Gastroesophageal sphincter (tissue), 4 donors: ENCODE data around the gene FAM13A. TPM values are rescaled to one million over a fixed set of nuclear protein-coding genes. Genes with fewer than 3 reads are reported as not detected.

ENCODE experiments used
- ATAC-seq: fragments of 150-250 bp; one replicate; pipeline ENCODE4 v1.9.1; 2016; ENCODE audit warnings: mild to moderate bottlenecking, moderate library complexity
- H3K27ac ChIP-seq, 4 donors: fragments of 200-600 bp; sonication (generic) in 3 of 4; 1 replicate in 3 of 4; 2 replicates in 1 of 4; pipeline ENCODE4 v1.5.1; 2016 to 2019
- H3K27me3 ChIP-seq: fragments of 200-600 bp; sonication (generic); one replicate; pipeline ENCODE4 v1.5.1; 2019
- H3K36me3 ChIP-seq, 2 donors: fragments of 200-600 bp; sonication (generic); one replicate each; pipeline ENCODE4 v1.5.1; 2019; ENCODE audit warnings: control low read depth in 1 of 2
- H3K4me1 ChIP-seq, 3 donors: fragments of 200-600 bp; sonication (generic); 1 replicate in 2 of 3; 2 replicates in 1 of 3; pipeline ENCODE4 v1.5.1; 2016 to 2019; ENCODE audit warnings: control low read depth in 2 of 3
- H3K4me3 ChIP-seq, 2 donors: fragments of 200-600 bp; sonication (generic); one replicate each; pipeline ENCODE4 v1.5.1; 2019; ENCODE audit warnings: mild to moderate bottlenecking in 1 of 2, moderate library complexity in 1 of 2
- H3K9me3 ChIP-seq, 3 donors: fragments of 200-600 bp; sonication (generic); one replicate each; pipeline ENCODE4 v1.5.1; 2017 to 2019; ENCODE audit warnings: control low read depth in 2 of 3
- CTCF ChIP-seq, 4 experiments: fragments of 200-600 bp in 2 of 4; fragments of 450-650 bp in 2 of 4; sonication (generic) in 1 of 4; IDR thresholded peaks; one replicate each; pipeline ENCODE4 v1.5.1; 2017 to 2019; ENCODE audit warnings: antibody characterized with exemption in 4 of 4, mild to moderate bottlenecking in 2 of 4, moderate library complexity in 2 of 4
- EP300 ChIP-seq: sonication (generic); formaldehyde crosslinking; IDR thresholded peaks from one replicate; pipeline ENCODE4 v1.6.1; 2017; ENCODE audit warnings: antibody characterized with exemption, mild to moderate bottlenecking
- POLR2A ChIP-seq, 2 donors: fragments of 450-650 bp; IDR thresholded peaks; one replicate each; pipeline ENCODE4 v1.6.1; 2017; ENCODE audit warnings: antibody characterized with exemption in 2 of 2, mild to moderate bottlenecking in 2 of 2, moderate library complexity in 1 of 2
- POLR2AphosphoS5 ChIP-seq: sonication (generic); formaldehyde crosslinking; IDR thresholded peaks from one replicate; pipeline ENCODE4 v1.6.1; 2017; ENCODE audit warnings: antibody characterized with exemption
- WGBS, 2 donors: methylation state at CpG; one replicate each; pipeline ENCODE4 v1.1.5; 2018; ENCODE audit warnings: low coverage in 1 of 2; 5-methylcytosine and 5-hydroxymethylcytosine counted together
- total RNA-seq, 4 donors: library from RNA; depleted of rRNA; stranded (reverse); fragments of >200 nt; gene quantifications; one replicate each; pipeline ENCODE4 v1.1.0, GENCODE V29; 2016

Gene FAM13A
- total RNA-seq, 4 donors from 2014 or later = 22.8 to 46.9 (median 35.2) TPM

- no peak for ATAC-seq
- peaks cover 0 to 12% of the 10 kb centered on the region in 2 donors for H3K36me3 ChIP-seq
- no peak overlapping the region for H3K4me3 ChIP-seq
- TF ChIP-seq EP300 (no peak), POLR2AphosphoS5 (no peak), POLR2A (IDR thresholded peaks at IDR 0.05) (no peak), CTCF (IDR thresholded peaks at IDR 0.05) (no peak)
- no peak overlapping the region for H3K27ac ChIP-seq
- no peaks in the 10 kb centered on the region for H3K27me3 ChIP-seq
- WGBS, 2 donors = 49 to 50% methylated on average over 9 of the region's 9 CpGs
- peaks cover 0 to 16% (median 3%) of the 10 kb centered on the region in 3 donors for H3K4me1 ChIP-seq
- H3K9me3 ChIP-seq = no peaks in the 10 kb centered on the region
These were observed 55.1 kb downstream of the FAM13A start for GRCh38 chr4:89001647-89002445.

GRCh38 chr4:89000844-89001360 lies 56.1 kb downstream of the FAM13A start:
- Histone ChIP-seq H3K36me3 (peaks cover 0 to 4% of the 10 kb centered on the region in 2 donors), H3K9me3 (no peaks in the 10 kb centered on the region), H3K27me3 (no peaks in the 10 kb centered on the region), H3K4me3 (no peak overlapping the region), H3K27ac (no peak overlapping the region), H3K4me1 (peaks cover 0 to 16% (median 3%) of the 10 kb centered on the region in 3 donors)
- TF ChIP-seq POLR2A (IDR thresholded peaks at IDR 0.05) (no peak), EP300 (no peak), CTCF (IDR thresholded peaks at IDR 0.05) (no peak), POLR2AphosphoS5 (no peak)
- ATAC-seq = peak; percentile 25
- 83 to 85% methylated on average over 3 of the region's 3 CpGs for WGBS, 2 donors

GRCh38 chr4:89000382-89000781 lies 56.6 kb downstream of the FAM13A start:
- ATAC-seq = no peak
- no peak overlapping the region for H3K4me3 ChIP-seq
- no peak overlapping the region for H3K27ac ChIP-seq
- peaks cover 0 to 1% of the 10 kb centered on the region in 2 donors for H3K36me3 ChIP-seq
- no peaks in the 10 kb centered on the region for H3K9me3 ChIP-seq
- H3K27me3 ChIP-seq = no peaks in the 10 kb centered on the region
- 93 to 100% methylated on average over 1 of the region's 1 CpG for WGBS, 2 donors
- peaks cover 0 to 16% (median 3%) of the 10 kb centered on the region in 3 donors for H3K4me1 ChIP-seq
- TF ChIP-seq POLR2A (IDR thresholded peaks at IDR 0.05) (no peak), CTCF (IDR thresholded peaks at IDR 0.05) (no peak)

GRCh38 chr4:88999392-88999930 lies 57.5 kb downstream of the FAM13A start:
- Histone ChIP-seq H3K4me1 (peaks cover 0 to 16% (median 3%) of the 10 kb centered on the region in 3 donors), H3K36me3 (no peaks in the 10 kb centered on the region), H3K27ac (no peak overlapping the region), H3K27me3 (no peaks in the 10 kb centered on the region), H3K4me3 (no peak overlapping the region), H3K9me3 (no peaks in the 10 kb centered on the region)
- ATAC-seq = no peak
- TF ChIP-seq EP300 (no peak), CTCF (IDR thresholded peaks at IDR 0.05) (no peak), POLR2A (IDR thresholded peaks at IDR 0.05) (no peak), POLR2AphosphoS5 (no peak)
- 94 to 96% methylated on average over 2 of the region's 2 CpGs for WGBS, 2 donors
